SK-N-SH (cell line): ENCODE results near the gene PBX3. TPM values are rescaled to one million over a fixed set of nuclear protein-coding genes. Genes with fewer than 3 reads are reported as not detected.

Source experiments
- CTCF ChIA-PET: fragments of 300-600, 350-600 bp; formaldehyde crosslinking; extraction: SDS; loops from one replicate; lab custom pipeline; 2021; lab: Yijun Ruan, JAX
- POLR2A ChIA-PET: fragments of 350-600 bp; sonication (Branson Sonifier 250); formaldehyde crosslinking; extraction: SDS; loops from one replicate; lab custom pipeline; 2020; ENCODE audit warnings: antibody characterized with exemption, inconsistent platforms; lab: Yijun Ruan, JAX
- DNase-seq: peaks from one replicate; pipeline ENCODE4 v3.0.0; 2012
- H2AFZ ChIP-seq: fragments of 200-600 bp; sonication (generic); 2 replicates; pipeline ENCODE4 v1.8.1; 2016; ENCODE audit warnings: antibody characterized with exemption, mild to moderate bottlenecking, low read depth
- H3F3A ChIP-seq: fragments of 200-600 bp; sonication (generic); replicated peaks from 2 replicates; pipeline ENCODE3; 2016; ENCODE audit warnings: antibody characterized with exemption, mild to moderate bottlenecking; ENCODE audit not compliant: insufficient read depth
- H3K27ac ChIP-seq, 2 experiments: fragments of 200-500 bp in 1 of 2; fragments of 200-600 bp in 1 of 2; sonication (Bioruptor generic) in 1 of 2; sonication (generic), shearing (Covaris generic) in 1 of 2; 2 replicates each; pipeline versions ENCODE4 v1.5.1 to v1.6.1; 2014 to 2016; ENCODE audit warnings: low read depth in 2 of 2, inconsistent platforms in 1 of 2, low read length in 1 of 2, mild to moderate bottlenecking in 1 of 2, mixed read lengths in 1 of 2
- H3K27me3 ChIP-seq: fragments of 200-600 bp; sonication (generic), shearing (Covaris generic); 2 replicates; pipeline ENCODE4 v1.6.1; 2016; ENCODE audit warnings: mixed run types; ENCODE audit not compliant: insufficient read depth
- H3K36me3 ChIP-seq, 2 experiments: fragments of 200-500 bp in 1 of 2; fragments of 200-600 bp in 1 of 2; sonication (Bioruptor generic) in 1 of 2; sonication (generic) in 1 of 2; replicated peaks in 1 of 2; 2 replicates each; pipeline versions ENCODE3 to v1.5.1; 2014 to 2016; ENCODE audit warnings: low read length in 1 of 2, mild to moderate bottlenecking in 1 of 2; ENCODE audit not compliant: insufficient read depth in 2 of 2, control insufficient read depth in 1 of 2
- H3K4me1 ChIP-seq, 2 experiments: fragments of 200-500 bp in 1 of 2; fragments of 200-600 bp in 1 of 2; sonication (Bioruptor generic) in 1 of 2; sonication (generic), shearing (Covaris generic) in 1 of 2; 2 replicates each; pipeline versions ENCODE4 v1.5.1 to v1.6.1; 2014 to 2016; ENCODE audit warnings: low read depth in 1 of 2, low read length in 1 of 2, mixed run types in 1 of 2; ENCODE audit not compliant: insufficient read depth in 2 of 2, control insufficient read depth in 1 of 2
- H3K4me2 ChIP-seq: fragments of 200-600 bp; sonication (generic), shearing (Covaris generic); 2 replicates; pipeline ENCODE4 v1.6.1; 2017; ENCODE audit warnings: mixed run types
- H3K4me3 ChIP-seq, 2 experiments: fragments of 200-500 bp in 1 of 2; fragments of 200-600 bp in 1 of 2; sonication (Bioruptor generic) in 1 of 2; sonication (generic), shearing (Covaris generic) in 1 of 2; 2 replicates each; pipeline versions ENCODE4 v1.5.1 to v1.8.1; 2014 to 2016; ENCODE audit warnings: low read depth in 2 of 2, inconsistent platforms in 1 of 2, low read length in 1 of 2, mild to moderate bottlenecking in 1 of 2, mixed read lengths in 1 of 2, moderate library complexity in 1 of 2
- H3K79me2 ChIP-seq: fragments of 200-600 bp; sonication (generic); 2 replicates; pipeline ENCODE4 v1.8.1; 2017; ENCODE audit warnings: mild to moderate bottlenecking; ENCODE audit not compliant: insufficient read depth
- H3K9ac ChIP-seq: fragments of 200-600 bp; sonication (generic); 2 replicates; pipeline ENCODE4 v1.6.1; 2017; ENCODE audit warnings: mixed run types
- H3K9me2 ChIP-seq: fragments of 200-600 bp; sonication (generic); 2 replicates; pipeline ENCODE4 v1.6.1; 2017; ENCODE audit warnings: mixed run types
- H3K9me3 ChIP-seq: fragments of 200-600 bp; sonication (generic); 2 replicates; pipeline ENCODE4 v1.6.1; 2017; ENCODE audit warnings: mixed run types, mild to moderate bottlenecking, moderate library complexity
- H4K20me1 ChIP-seq: fragments of 200-600 bp; sonication (generic); 2 replicates; pipeline ENCODE4 v1.6.1; 2017; ENCODE audit warnings: mild to moderate bottlenecking, mixed run types; ENCODE audit not compliant: insufficient read depth
- CTCF ChIP-seq: fragments of 200-600 bp; sonication (generic); IDR thresholded peaks from 2 replicates; pipeline ENCODE4 v1.6.1; 2017; ENCODE audit warnings: antibody characterized with exemption, mild to moderate bottlenecking, moderate library complexity
- ELF1 ChIP-seq: IDR thresholded peaks from 2 replicates; pipeline ENCODE4 v1.4.0; 2012
- EP300 ChIP-seq, 2 experiments: IDR thresholded peaks; 2 replicates each; pipeline versions ENCODE4 v1.4.0 to v1.6.1; 2012; ENCODE audit warnings: borderline replicate concordance in 1 of 2, low read depth in 1 of 2, low read length in 1 of 2
- FOSL2 ChIP-seq: IDR thresholded peaks from 2 replicates; pipeline ENCODE4 v1.4.0; 2012; ENCODE audit warnings: low read depth, mild to moderate bottlenecking, moderate library complexity, borderline replicate concordance
- FOXJ3 ChIP-seq: sonication (generic); formaldehyde crosslinking; IDR thresholded peaks from 2 replicates; pipeline ENCODE4 v1.5.1; 2020; ENCODE audit warnings: mild to moderate bottlenecking, missing genetic modification reagents
- GABPA ChIP-seq: IDR thresholded peaks from 2 replicates; pipeline ENCODE4 v1.4.0; 2012; ENCODE audit warnings: low read depth, mild to moderate bottlenecking
- NRF1 ChIP-seq: IDR thresholded peaks from 2 replicates; pipeline ENCODE4 v1.6.1; 2012; ENCODE audit warnings: low read depth, mild to moderate bottlenecking, low read length
- POLR2AphosphoS5 ChIP-seq: IDR thresholded peaks from 2 replicates; pipeline ENCODE4 v1.6.1; 2012; ENCODE audit warnings: low read depth, low read length
- RCOR1 ChIP-seq: fragments of 150-350 bp; IDR thresholded peaks from 2 replicates; pipeline ENCODE4 v1.6.1; 2017; ENCODE audit warnings: antibody characterized with exemption, low read length
- REST ChIP-seq: IDR thresholded peaks from 2 replicates; pipeline ENCODE4 v1.6.1; 2012; ENCODE audit warnings: mild to moderate bottlenecking, low read depth, low read length, moderate library complexity
- RXRA ChIP-seq: IDR thresholded peaks from 2 replicates; pipeline ENCODE4 v1.4.0; 2012; ENCODE audit warnings: low read depth, mild to moderate bottlenecking, borderline replicate concordance
- SIN3A ChIP-seq: IDR thresholded peaks from 2 replicates; pipeline ENCODE4 v1.6.1; 2012; ENCODE audit warnings: low read depth, mild to moderate bottlenecking, low read length, moderate library complexity, borderline replicate concordance
- TCF12 ChIP-seq: IDR thresholded peaks from 2 replicates; pipeline ENCODE4 v1.4.0; 2012
- USF2 ChIP-seq: fragments of 150-350 bp; IDR thresholded peaks from 2 replicates; pipeline ENCODE4 v1.6.1; 2017; ENCODE audit warnings: antibody characterized with exemption, low read length, low read depth, borderline replicate concordance
- YY1 ChIP-seq: IDR thresholded peaks from 2 replicates; pipeline ENCODE4 v1.4.0; 2012; ENCODE audit warnings: low read depth, mild to moderate bottlenecking
- ZBTB33 ChIP-seq: IDR thresholded peaks from 2 replicates; pipeline ENCODE4 v1.4.0; 2012; ENCODE audit warnings: low read depth, borderline replicate concordance
- polyA plus RNA-seq, 3 experiments: library from polyadenylated mRNA; depleted of rRNA; stranded (reverse); fragments of >200 nt; gene quantifications; 2 replicates each; pipeline ENCODE4 v1.2.3, GENCODE V29; 2012

The PBX3 gene
- polyA plus RNA-seq, 1 of the 3 experiments (the other 2 are of a cell fraction): 73.0 TPM

- TF ChIP-seq EP300 (IDR thresholded peaks at IDR 0.05; ENCODE audit: borderline replicate concordance in 1 of 2, low read depth in 1 of 2, low read length in 1 of 2) (no peak), FOSL2 (no peak), YY1 (no peak), CTCF (no peak)
These were observed 40.5 kb downstream of the PBX3 start (continued) for GRCh38 chr9:125787715-125788114.

GRCh38 chr9:125789196-125789595, 42.0 kb downstream of the PBX3 start:
- peaks cover 99% of the 10 kb centered on the region for H3K79me2 ChIP-seq
- H3F3A ChIP-seq: peaks cover 7% of the 10 kb centered on the region
- no peak overlapping the region for H3K27ac ChIP-seq
- H3K9me2 ChIP-seq: no peaks in the 10 kb centered on the region
- peaks cover 82% of the 10 kb centered on the region for H4K20me1 ChIP-seq
- H3K36me3 ChIP-seq: peaks cover 18 to 50% of the 10 kb centered on the region in 2 experiments
- POLR2A ChIA-PET: no interaction called here
- DNase-seq: no peak
- H3K4me3 ChIP-seq: no peak overlapping the region
- no peak overlapping the region for H3K9ac ChIP-seq
- CTCF ChIA-PET: interaction anchor here (0.6 to 1.1 kb wide), 2 partner anchors 13 to 381 kb away, joined by 3 read pairs; no protein-coding TSS in a partner anchor
- no peak for TF ChIP-seq ZBTB33
- no peak for TF ChIP-seq NRF1
- TF ChIP-seq POLR2AphosphoS5: no peak
- TF ChIP-seq SIN3A: no peak
- TF ChIP-seq REST: no peak
- no peak for TF ChIP-seq RXRA
- TF ChIP-seq FOXJ3: no peak
- no peak for TF ChIP-seq USF2
- TF ChIP-seq EP300 (IDR thresholded peaks at IDR 0.05; ENCODE audit: borderline replicate concordance in 1 of 2, low read depth in 1 of 2, low read length in 1 of 2): no peak
- no peak for TF ChIP-seq GABPA
- TF ChIP-seq TCF12: no peak
- no peak for TF ChIP-seq ELF1
- TF ChIP-seq RCOR1: no peak
- TF ChIP-seq, all 33 proteins: peak for 0
- H3K9me3 ChIP-seq: no peaks in the 10 kb centered on the region
- no peak overlapping the region for H2AFZ ChIP-seq
- H3K4me1 ChIP-seq: no peaks in the 10 kb centered on the region; a peak in 1 of 4 replicates
- H3K27me3 ChIP-seq: no peaks in the 10 kb centered on the region
- H3K4me2 ChIP-seq: no peak overlapping the region
